HepG2 (cell line): ENCODE measurements around the gene METAP2. TPM values are rescaled to one million over a fixed set of nuclear protein-coding genes. Genes with fewer than 3 reads are reported as not detected.

Experiments used
- ATAC-seq: fragments of 200-7000 bp; cut with Tn5 transposase; 3 replicates; pipeline ENCODE4 v1.9.1; 2020; ENCODE audit warnings: mild to moderate bottlenecking, moderate library complexity
- BruUV-seq: library from RNA; stranded (reverse); fragments of 400-500 nt; replicated peaks from 2 replicates; lab custom pipeline; 2021; lab: Mats Ljungman, UMichigan
- CTCF ChIA-PET: fragments of 300-600 bp; formaldehyde crosslinking; extraction: SDS; loops from one replicate; lab custom pipeline; 2021; ENCODE audit warnings: low total read pairs, inconsistent platforms, low intra/inter-chr PET ratio; lab: Yijun Ruan, JAX
- POLR2A ChIA-PET: fragments of 350-600 bp; sonication (Branson Sonifier 250); formaldehyde crosslinking; loops from one replicate; lab custom pipeline; 2020; ENCODE audit warnings: antibody characterized with exemption, inconsistent platforms; lab: Yijun Ruan, JAX
- DNase-seq: peaks from one replicate; pipeline ENCODE4 v3.0.0-alpha.2; 2015; ENCODE audit warnings: low spot score
- FAIRE-seq: peaks from 3 replicates; lab custom pipeline; 2011; peaks lifted over from hg19 to GRCh38; lab: Jason Lieb, UNC
- H2AFZ ChIP-seq: one replicate; pipeline ENCODE4 v1.6.1; 2011; ENCODE audit warnings: low read length, inconsistent platforms
- H3K27ac ChIP-seq: fragments of 300-600 bp; 3 replicates; pipeline ENCODE4 v1.8.0; 2011; ENCODE audit warnings: mixed run types, mild to moderate bottlenecking, mixed read lengths, low read length, inconsistent platforms; ENCODE audit not compliant: insufficient read depth; ENCODE audit errors: extremely low read length
- H3K27me3 ChIP-seq, 2 experiments: fragments of 200-600 bp in 1 of 2; 2 replicates in 1 of 2; 3 replicates in 1 of 2; pipeline versions ENCODE4 v1.6.0 to v1.8.0; 2011; ENCODE audit warnings: low read length in 2 of 2, mild to moderate bottlenecking in 2 of 2, moderate library complexity in 2 of 2, inconsistent platforms in 1 of 2; ENCODE audit not compliant: insufficient read depth in 2 of 2, control insufficient read depth in 1 of 2
- H3K36me3 ChIP-seq, 2 experiments: fragments of 200-600 bp in 1 of 2; replicated peaks in 1 of 2; 2 replicates in 1 of 2; 3 replicates in 1 of 2; pipeline versions ENCODE4 v1.5.1 to v1.8.0; 2011; ENCODE audit warnings: low read length in 2 of 2, inconsistent platforms in 1 of 2; ENCODE audit not compliant: insufficient read depth in 2 of 2, control insufficient read depth in 1 of 2
- H3K4me1 ChIP-seq: 2 replicates; pipeline ENCODE4 v1.5.1; 2012; ENCODE audit warnings: low read length, inconsistent platforms; ENCODE audit not compliant: insufficient read depth
- H3K4me2 ChIP-seq: 2 replicates; pipeline ENCODE4 v1.6.0; 2011; ENCODE audit warnings: low read depth, low read length, inconsistent platforms
- H3K4me3 ChIP-seq, 3 experiments: fragments of 200-600 bp in 1 of 3; sonication (generic), shearing (Covaris generic) in 1 of 3; replicated peaks in 1 of 3; 2 replicates each; pipeline ENCODE4 v1.5.1; 2011 to 2016; ENCODE audit warnings: low read length in 3 of 3, inconsistent platforms in 2 of 3, low read depth in 2 of 3, mild to moderate bottlenecking in 2 of 3, control low read depth in 1 of 3, mixed read lengths in 1 of 3; ENCODE audit not compliant: insufficient read depth in 1 of 3
- H3K79me2 ChIP-seq: one replicate; pipeline ENCODE4 v1.6.1; 2011; ENCODE audit warnings: low read length, inconsistent platforms; ENCODE audit not compliant: insufficient read depth
- H3K9ac ChIP-seq: 2 replicates; pipeline ENCODE4 v1.6.0; 2011; ENCODE audit warnings: mild to moderate bottlenecking, low read depth, low read length, inconsistent platforms; ENCODE audit not compliant: insufficient read depth
- H3K9me3 ChIP-seq: 2 replicates; pipeline ENCODE4 v1.5.1; 2012; ENCODE audit warnings: mild to moderate bottlenecking, low read length
- H4K20me1 ChIP-seq: 2 replicates; pipeline ENCODE4 v1.6.0; 2011; ENCODE audit warnings: inconsistent platforms, mild to moderate bottlenecking, low read length, moderate library complexity; ENCODE audit not compliant: insufficient read depth
- ATF4 ChIP-seq, 2 experiments: fragments of 450-650 bp in 1 of 2; sonication (generic) in 1 of 2; formaldehyde crosslinking; IDR thresholded peaks; 2 replicates each; pipeline versions ENCODE4 v1.5.0 to v1.8.0; 2020 to 2022; ENCODE audit warnings: mild to moderate bottlenecking in 1 of 2, missing genetic modification reagents in 1 of 2
- CEBPB ChIP-seq: IDR thresholded peaks from 2 replicates; pipeline ENCODE4 v1.6.1; 2011; ENCODE audit warnings: low read depth, low read length, improper control_type of control experiment, borderline replicate concordance
- GPN1 ChIP-seq: sonication (generic); formaldehyde crosslinking; IDR thresholded peaks from 2 replicates; pipeline ENCODE4 v1.5.1; 2020; ENCODE audit warnings: missing genetic modification reagents, borderline replicate concordance
- HNF4A ChIP-seq: sonication (generic); formaldehyde crosslinking; IDR thresholded peaks from 2 replicates; pipeline ENCODE4 v1.4.0; 2020; ENCODE audit warnings: missing genetic modification reagents
- LCORL ChIP-seq, 2 experiments: fragments of 450-650 bp in 1 of 2; sonication (generic) in 1 of 2; formaldehyde crosslinking in 1 of 2; IDR thresholded peaks; 2 replicates each; pipeline versions ENCODE4 v1.5.0 to v1.6.1; 2017 to 2020; ENCODE audit warnings: antibody characterized with exemption in 1 of 2, missing genetic modification reagents in 1 of 2
- PAWR ChIP-seq: sonication (generic); formaldehyde crosslinking; IDR thresholded peaks from 2 replicates; pipeline ENCODE4 v1.4.0; 2020; ENCODE audit warnings: missing genetic modification reagents, mild to moderate bottlenecking, borderline replicate concordance
- PRMT3 ChIP-seq: sonication (generic); formaldehyde crosslinking; IDR thresholded peaks from 2 replicates; pipeline ENCODE4 v1.8.1; 2022; ENCODE audit warnings: low read depth, mild to moderate bottlenecking, moderate library complexity, missing genetic modification reagents, borderline replicate concordance
- ZBTB42 ChIP-seq: sonication (generic); formaldehyde crosslinking; IDR thresholded peaks from 2 replicates; pipeline ENCODE4 v1.5.0; 2020; ENCODE audit warnings: mild to moderate bottlenecking, missing genetic modification reagents
- ZNF121 ChIP-seq: sonication (generic); formaldehyde crosslinking; IDR thresholded peaks from 2 replicates; pipeline ENCODE4 v1.5.0; 2020; ENCODE audit warnings: mild to moderate bottlenecking, missing genetic modification reagents
- ZNF629 ChIP-seq: sonication (generic); formaldehyde crosslinking; conservative IDR thresholded peaks from 2 replicates; pipeline ENCODE4 v1.5.0; 2020; ENCODE audit warnings: missing genetic modification reagents
- ZNF790 ChIP-seq: sonication (generic); formaldehyde crosslinking; IDR thresholded peaks from 2 replicates; pipeline ENCODE4 v1.8.0; 2022; ENCODE audit warnings: missing genetic modification reagents, mild to moderate bottlenecking, borderline replicate concordance
- WGBS: methylation state at CpG from one replicate; pipeline ENCODE4 v1.1.6; 2017; ENCODE audit warnings: low lambda C conversion rate; 5-methylcytosine and 5-hydroxymethylcytosine counted together
- in situ Hi-C: cut with HindIII; loops from 2 replicates; pipeline ENCODE4 v1.10.0; 2017; ENCODE audit warnings: low pct_unique_long_range_greater_than_20kb; ENCODE audit not compliant: extremely low pct_ligation_motif_present
- intact Hi-C: fragments of 100-400 bp; cut with micrococcal nuclease; formaldehyde crosslinking; loops from one replicate; pipeline ENCODE4 v1.10.0; 2022; ENCODE audit not compliant: unreplicated experiment
- polyA plus RNA-seq, 8 experiments: library from polyadenylated mRNA; depleted of rRNA in 3 of 8; stranded (reverse) in 7 of 8; unstranded in 1 of 8; fragments of >200 nt; fragmentation: Illumina TruSeq in 4 of 8; extraction: Trizol in 4 of 8; gene quantifications; 2 replicates each; pipeline versions ENCODE4 v1.2.1 to v1.2.3, GENCODE V29; 2011 to 2016; ENCODE audit warnings: low read depth in 4 of 8, missing spikeins in 1 of 8, mixed read lengths in 1 of 8; ENCODE audit not compliant: insufficient read depth in 1 of 8
- total RNA-seq, 5 experiments: library from RNA; depleted of rRNA; stranded (reverse); fragments of >200 nt; fragmentation: Illumina TruSeq; extraction: Trizol; gene quantifications; 2 replicates each; pipeline ENCODE4 v1.2.3, GENCODE V29; 2016; ENCODE audit warnings: low read depth in 1 of 5

Gene METAP2
- total and polyA plus RNA-seq, 2 of the 13 experiments (the other 11 are each of a cell fraction or from before 2014, with no cell fraction given) = 67.8 to 131 TPM

- no peaks in the 10 kb centered on the region for H3K27me3 ChIP-seq
- no TSS peak for BruUV-seq
- ATAC-seq (no peak), DNase-seq (no peak)
- peaks cover 18% of the 10 kb centered on the region for H3K79me2 ChIP-seq
- no peak overlapping the region for H3K4me3 ChIP-seq
- H4K20me1 ChIP-seq = peaks cover 2% of the 10 kb centered on the region; the same call in 1 of the 2 replicates
- in situ Hi-C loops = no loop called here
- peaks cover 3 to 64% of the 10 kb centered on the region in 2 experiments for H3K36me3 ChIP-seq
- no peak overlapping the region for H3K4me2 ChIP-seq
- intact Hi-C loops = no loop called here
- WGBS = 78% methylated on average over 2 of the region's 2 CpGs
- CTCF ChIA-PET = no interaction called here
- POLR2A ChIA-PET = interaction anchor here (1.7 kb wide), 1 partner anchor 13 kb away, joined by 6 read pairs; the partner anchor contains the start of gene METAP2
- H3K9me3 ChIP-seq = no peaks in the 10 kb centered on the region
- TF ChIP-seq ZNF629 (CRISPR knock-in tag) (0 out of 2 replicates have a peak, but pooled peaks have one; percentile 45), ZNF790 (CRISPR knock-in tag) (no peak)
- TF ChIP-seq, all 625 proteins: peak for 1
- FAIRE-seq = no peak
- Histone ChIP-seq H3K4me1 (peaks cover 12% of the 10 kb centered on the region), H3K9ac (no peak overlapping the region), H3K27ac (no peak overlapping the region), H2AFZ (no peak overlapping the region)
These were observed 13.1 kb downstream of the METAP2 start for GRCh38 chr12:95487024-95487423.

GRCh38 chr12:95492462-95492861, 18.5 kb downstream of the METAP2 start:
- Histone ChIP-seq H2AFZ (no peak overlapping the region), H3K4me3 (no peak overlapping the region), H3K4me1 (peaks cover 14% of the 10 kb centered on the region), H3K27me3 (no peaks in the 10 kb centered on the region), H4K20me1 (no peaks in the 10 kb centered on the region), H3K27ac (no peak overlapping the region), H3K79me2 (peaks cover 5% of the 10 kb centered on the region), H3K9me3 (no peaks in the 10 kb centered on the region), H3K4me2 (no peak overlapping the region), H3K36me3 (peaks cover 7 to 68% of the 10 kb centered on the region in 2 experiments; a peak in 4 of 5 replicates), H3K9ac (no peak overlapping the region)
- CTCF ChIA-PET = no interaction called here
- ATAC-seq (no peak), DNase-seq (peak; percentile 10), FAIRE-seq (no peak)
- BruUV-seq = no TSS peak
- POLR2A ChIA-PET = interaction anchor here (2.1 kb wide), 1 partner anchor 18 kb away, joined by 8 read pairs; the partner anchor contains the start of gene METAP2
- in situ Hi-C loops = no loop called here
- WGBS = 87% methylated on average over 2 of the region's 2 CpGs
- TF ChIP-seq PAWR (CRISPR knock-in tag) (no peak), GPN1 (CRISPR knock-in tag) (no peak), PRMT3 (CRISPR knock-in tag) (no peak), ZNF121 (CRISPR knock-in tag) (peak; percentile 53), ATF4 (CRISPR knock-in tag; IDR thresholded peaks at IDR 0.05) (no peak), ZBTB42 (CRISPR knock-in tag) (no peak), CEBPB (peak; percentile 36; the same call in 1 of the 2 replicates), LCORL (IDR thresholded peaks at IDR 0.05) (no peak), LCORL (CRISPR knock-in tag; IDR thresholded peaks at IDR 0.05) (no peak), HNF4A (CRISPR knock-in tag) (peak; percentile 26; the same call in 1 of the 2 replicates)
- intact Hi-C loops = no loop called here
